Naive thymus-derived CD8-positive, alpha-beta T cell (primary cell): ENCODE measurements around the gene RHOD. TPM values are rescaled to one million over a fixed set of nuclear protein-coding genes. Genes with fewer than 3 reads are reported as not detected.
A peak's percentile ranks its signal among the peaks of the same experiment; 100 is the strongest.

ENCODE experiments used
- ATAC-seq, 2 donors: fragments of 150-1000 bp; cut with Tn5 transposase in 1 of 2; sonication (Bioruptor Pico), chemical (Tn5 transposase) in 1 of 2; 1 replicate in 1 of 2; 2 replicates in 1 of 2; pipeline ENCODE4 v1.10.0; 2021; ENCODE audit warnings: mild to moderate bottlenecking in 2 of 2, moderate library complexity in 2 of 2
- POLR2A ChIA-PET: fragments of 350-600 bp; sonication (Branson Sonifier 250); formaldehyde crosslinking; loops from one replicate; lab custom pipeline; 2021; ENCODE audit warnings: antibody characterized with exemption; lab: Charles Lee
- DNase-seq, 10 donors: peaks; one replicate each; pipeline versions ENCODE4 v3.0.0 to v3.0.0-alpha.2; 2020 to 2022
- H3K27ac Mint-ChIP-seq, 10 donors: one replicate each; pipeline ENCODE4 v1.8.0; 2020 to 2022; ENCODE audit warnings: mild to moderate bottlenecking in 10 of 10, mixed read lengths in 10 of 10, moderate library complexity in 4 of 10, inconsistent platforms in 1 of 10
- H3K27me3 Mint-ChIP-seq, 5 donors: one replicate each; pipeline ENCODE4 v1.8.0; 2021 to 2022; ENCODE audit warnings: mixed read lengths in 5 of 5
- H3K36me3 Mint-ChIP-seq, 3 donors: one replicate each; pipeline ENCODE4 v1.8.0; 2020 to 2022; ENCODE audit warnings: mixed read lengths in 3 of 3, mild to moderate bottlenecking in 2 of 3, inconsistent platforms in 1 of 3
- H3K4me1 Mint-ChIP-seq, 4 donors: one replicate each; pipeline ENCODE4 v1.8.0; 2021 to 2022; ENCODE audit warnings: mixed read lengths in 4 of 4
- H3K4me3 Mint-ChIP-seq, 10 donors: one replicate each; pipeline ENCODE4 v1.8.0; 2020 to 2022; ENCODE audit warnings: mild to moderate bottlenecking in 10 of 10, mixed read lengths in 10 of 10, moderate library complexity in 6 of 10, inconsistent platforms in 1 of 10
- H3K9me3 Mint-ChIP-seq, 9 donors: one replicate each; pipeline ENCODE4 v1.8.0; 2020 to 2022; ENCODE audit warnings: mixed read lengths in 9 of 9, mild to moderate bottlenecking in 3 of 9, inconsistent platforms in 1 of 9, moderate library complexity in 1 of 9
- polyA plus RNA-seq, 3 donors: library from polyadenylated mRNA; unstranded; fragments of 300-500 nt; fragmentation: Illumina TruSeq; gene quantifications; one replicate each; pipeline ENCODE4 v1.2.3, GENCODE V29; 2021
- total RNA-seq, 8 experiments: library from RNA in 2 of 8; stranded (reverse) in 2 of 8; gene quantifications; one replicate each; pipeline ENCODE4 v1.2.3 and lab custom pipeline; 2021 to 2026

RHOD gene, protein sequence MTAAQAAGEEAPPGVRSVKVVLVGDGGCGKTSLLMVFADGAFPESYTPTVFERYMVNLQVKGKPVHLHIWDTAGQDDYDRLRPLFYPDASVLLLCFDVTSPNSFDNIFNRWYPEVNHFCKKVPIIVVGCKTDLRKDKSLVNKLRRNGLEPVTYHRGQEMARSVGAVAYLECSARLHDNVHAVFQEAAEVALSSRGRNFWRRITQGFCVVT
- total RNA-seq = under 1 TPM in 1 of 2 experiments, not detected in 1; 0.99 TPM
- under 1 TPM in 2 of 3 donors, not detected in 1; 0.17 to 0.48 TPM for polyA plus RNA-seq
- 0 to 0.49 (median 0.14) reads per million in 6 experiments for total RNA-seq (lab: John Stamatoyannopoulos, UW)

DNA sequence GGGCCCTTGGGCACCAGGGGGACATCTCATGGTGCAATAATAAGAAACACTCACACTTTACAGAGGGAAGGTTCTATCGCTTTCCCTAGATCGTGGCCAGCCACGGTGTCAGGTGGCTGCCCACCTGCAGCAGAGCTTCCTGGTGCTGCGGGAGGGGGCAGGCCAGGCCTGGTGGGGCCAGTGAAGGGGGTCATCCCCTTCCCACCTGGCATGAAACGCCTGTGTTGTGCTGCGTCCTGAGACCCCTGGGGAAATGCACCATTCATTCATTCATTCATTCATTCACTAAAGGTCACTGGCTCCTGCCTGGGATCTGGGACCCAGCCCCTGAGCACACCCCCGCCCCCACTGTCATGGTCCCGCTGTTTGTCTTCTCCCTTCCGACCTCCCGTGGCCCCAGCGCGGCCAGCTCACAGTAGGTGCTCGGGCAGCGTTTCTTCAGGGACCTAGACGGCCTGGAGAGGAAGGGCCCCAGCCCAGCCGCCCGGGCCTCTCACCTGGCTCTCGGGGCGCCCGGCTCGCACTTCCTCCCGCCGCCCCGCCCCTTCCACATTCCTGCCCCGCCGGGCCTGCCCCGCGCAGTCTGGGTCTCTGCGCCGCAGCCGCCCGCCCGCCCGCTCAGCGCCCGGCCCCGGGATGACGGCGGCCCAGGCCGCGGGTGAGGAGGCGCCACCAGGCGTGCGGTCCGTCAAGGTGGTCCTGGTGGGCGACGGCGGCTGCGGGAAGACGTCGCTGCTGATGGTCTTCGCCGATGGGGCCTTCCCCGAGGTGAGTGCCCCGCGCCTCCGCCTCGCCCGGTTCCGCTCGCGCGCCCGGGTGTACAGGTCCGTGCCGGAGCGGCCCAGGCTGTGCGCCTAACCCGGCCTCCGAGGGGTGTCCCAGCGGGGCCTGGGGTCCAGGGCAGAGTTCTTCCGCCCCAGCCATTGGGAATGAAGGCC, at the start of gene RHOD:
Gene RHOD (plus strand): TSS at position 581 of the 938 bp plus-strand sequence. CDS start 56 bp downstream, at position 637.
- POLR2A ChIA-PET = no interaction called here
- no peaks in the 10 kb centered on the region for H3K9me3 Mint-ChIP-seq
- peaks cover 5 to 22% (median 12%) of the 10 kb centered on the region in 4 donors for H3K4me1 Mint-ChIP-seq
- DNase-seq (peak in 7 of 10 donors; percentile 7 to 35 (median 28)), ATAC-seq (peak; percentile 80 to 89)
- peak within 1 kb of the TSS; percentile 59 to 83 (median 74) for H3K4me3 Mint-ChIP-seq
- no peaks in the 10 kb centered on the region for H3K36me3 Mint-ChIP-seq
- H3K27me3 Mint-ChIP-seq = peaks cover 3 to 20% (median 5%) of the 10 kb centered on the region in 5 donors
- peak within 1 kb of the TSS in 1 of 10 donors; percentile 44 for H3K27ac Mint-ChIP-seq

DNA sequence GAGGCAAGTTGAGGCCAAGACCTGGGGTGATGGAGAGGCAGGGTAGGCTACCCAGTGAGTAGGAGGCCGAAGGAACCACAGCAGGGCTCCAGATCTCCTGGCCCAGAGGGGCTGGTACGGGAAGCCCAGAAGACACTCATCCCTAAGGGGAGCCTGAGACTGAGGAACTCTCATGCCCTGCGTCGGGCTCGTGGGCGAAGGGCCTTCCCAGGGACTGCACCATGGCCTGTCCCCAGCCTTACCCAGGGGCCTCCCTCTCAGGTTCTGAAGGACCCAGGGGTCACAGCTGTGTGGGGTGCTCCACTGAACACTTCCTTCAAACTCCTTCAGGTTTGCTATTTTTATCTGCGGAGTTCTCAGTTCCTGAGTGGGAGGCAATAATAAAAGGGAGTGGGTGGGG, 49.5 kb upstream of the RHOD start:
- POLR2A ChIA-PET = no interaction called here
- no peak for ATAC-seq
- no peak for DNase-seq
- Mint-ChIP-seq H3K4me3 (no peak overlapping the region), H3K4me1 (peaks cover 0 to 8% (median 7%) of the 10 kb centered on the region in 4 donors), H3K27ac (peak overlapping the region in 1 of 10 donors; percentile 87), H3K36me3 (no peaks in the 10 kb centered on the region), H3K9me3 (no peaks in the 10 kb centered on the region), H3K27me3 (peaks cover 0 to 1% (median 0%) of the 10 kb centered on the region in 5 donors)

DNA sequence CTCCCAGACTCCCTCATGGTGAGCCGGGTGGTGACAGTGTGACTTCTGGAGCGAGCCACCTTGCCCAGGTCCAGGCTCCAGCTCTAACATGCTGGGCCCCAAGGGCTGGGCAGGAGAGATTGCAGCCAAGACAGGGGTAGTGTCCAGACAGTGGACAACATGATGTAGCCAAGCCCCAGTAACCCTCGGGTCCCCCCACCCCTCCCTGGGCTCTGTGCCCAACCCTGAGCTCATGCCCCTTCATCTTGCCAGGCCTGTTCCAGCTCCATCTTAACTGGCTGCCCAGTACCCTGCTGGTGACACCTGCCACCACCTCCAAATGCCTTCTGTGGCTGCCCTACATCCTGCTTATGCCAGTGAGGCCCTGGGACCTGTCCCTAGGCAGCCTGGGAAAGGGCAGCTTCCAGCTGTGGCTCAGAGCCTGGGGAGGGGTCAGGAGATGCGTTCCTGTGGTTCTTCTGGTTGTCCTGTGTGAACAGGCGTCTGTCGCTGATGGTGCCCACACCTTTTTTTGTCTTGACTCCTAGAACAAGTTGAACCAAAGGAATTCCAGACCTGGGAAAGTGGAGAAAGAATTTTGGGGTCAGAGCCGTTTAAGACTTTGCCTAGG, 46.2 kb upstream of the RHOD start:
- peaks cover 0 to 8% (median 7%) of the 10 kb centered on the region in 4 donors for H3K4me1 Mint-ChIP-seq
- H3K27me3 Mint-ChIP-seq = peaks cover 2 to 29% (median 8%) of the 10 kb centered on the region in 5 donors
- no peak for ATAC-seq
- no peak overlapping the region for H3K4me3 Mint-ChIP-seq
- H3K9me3 Mint-ChIP-seq = no peaks in the 10 kb centered on the region
- POLR2A ChIA-PET = no interaction called here
- no peak overlapping the region for H3K27ac Mint-ChIP-seq
- no peaks in the 10 kb centered on the region for H3K36me3 Mint-ChIP-seq
- DNase-seq = no peak

DNA sequence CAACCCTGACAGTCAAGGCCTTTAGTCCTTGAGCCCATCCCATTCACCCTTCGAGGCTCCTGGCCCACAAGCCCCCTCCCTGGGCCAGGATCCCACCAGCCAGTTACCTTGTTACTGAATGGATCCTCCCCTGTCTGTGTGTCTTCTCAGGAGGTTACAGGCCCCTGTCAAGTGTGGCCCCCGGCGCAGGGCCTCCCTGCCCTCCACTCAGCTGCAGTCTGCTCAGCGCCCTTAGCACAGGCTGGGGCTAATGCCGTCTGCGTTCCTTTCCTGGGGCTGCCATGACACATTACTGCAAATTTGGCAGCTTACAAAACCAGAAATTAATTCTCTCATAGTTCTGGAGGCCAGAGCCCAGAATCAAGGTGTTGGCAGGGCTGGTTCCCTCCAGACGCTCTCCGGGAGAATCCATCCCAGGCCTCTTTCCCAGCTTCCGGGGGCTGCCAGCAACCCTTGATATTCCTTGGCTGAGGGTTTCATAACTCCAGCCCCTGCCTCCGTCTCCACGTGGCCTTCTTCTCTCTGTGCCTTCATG, 43.1 kb upstream of the RHOD start:
- Mint-ChIP-seq H3K27me3 (peaks cover 4 to 35% (median 17%) of the 10 kb centered on the region in 5 donors), H3K27ac (peak overlapping the region in 1 of 10 donors; percentile 41), H3K4me3 (no peak overlapping the region), H3K9me3 (peaks cover 0 to under 1% (median 0%) of the 10 kb centered on the region in 9 donors), H3K4me1 (peaks cover 0 to 5% (median 0%) of the 10 kb centered on the region in 4 donors), H3K36me3 (peaks cover 0 to 1% (median 0%) of the 10 kb centered on the region in 3 donors)
- DNase-seq (no peak), ATAC-seq (no peak)
- POLR2A ChIA-PET = no interaction called here

DNA sequence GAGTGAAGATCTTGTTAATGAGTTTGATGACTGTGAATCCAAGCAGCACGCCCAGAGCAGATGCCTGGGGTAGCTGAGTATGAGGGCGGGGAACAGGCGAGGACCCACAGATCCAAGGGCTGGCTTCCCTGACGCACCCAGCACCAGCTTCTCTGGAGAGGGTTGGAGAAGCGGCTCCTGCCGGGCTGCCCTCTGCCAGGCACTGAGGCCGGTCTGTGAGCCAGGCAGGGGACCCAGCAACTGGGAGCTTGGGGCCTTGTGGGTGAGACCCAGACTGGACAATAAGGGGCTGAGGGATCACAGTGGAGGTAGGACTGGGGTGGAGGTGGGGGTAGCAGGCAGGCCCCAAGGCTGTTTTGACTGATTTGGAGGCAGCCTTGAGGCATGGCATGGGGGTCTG, 42.3 kb upstream of the RHOD start:
- DNase-seq (no peak), ATAC-seq (no peak)
- no peak overlapping the region for H3K4me3 Mint-ChIP-seq
- H3K9me3 Mint-ChIP-seq = peaks cover 0 to 6% (median 2%) of the 10 kb centered on the region in 9 donors
- H3K4me1 Mint-ChIP-seq = peaks cover 0 to 5% (median 0%) of the 10 kb centered on the region in 4 donors
- POLR2A ChIA-PET = no interaction called here
- H3K27ac Mint-ChIP-seq = no peak overlapping the region
- peaks cover 0 to 5% (median 2%) of the 10 kb centered on the region in 3 donors for H3K36me3 Mint-ChIP-seq
- peaks cover 6 to 40% (median 17%) of the 10 kb centered on the region in 5 donors for H3K27me3 Mint-ChIP-seq

DNA sequence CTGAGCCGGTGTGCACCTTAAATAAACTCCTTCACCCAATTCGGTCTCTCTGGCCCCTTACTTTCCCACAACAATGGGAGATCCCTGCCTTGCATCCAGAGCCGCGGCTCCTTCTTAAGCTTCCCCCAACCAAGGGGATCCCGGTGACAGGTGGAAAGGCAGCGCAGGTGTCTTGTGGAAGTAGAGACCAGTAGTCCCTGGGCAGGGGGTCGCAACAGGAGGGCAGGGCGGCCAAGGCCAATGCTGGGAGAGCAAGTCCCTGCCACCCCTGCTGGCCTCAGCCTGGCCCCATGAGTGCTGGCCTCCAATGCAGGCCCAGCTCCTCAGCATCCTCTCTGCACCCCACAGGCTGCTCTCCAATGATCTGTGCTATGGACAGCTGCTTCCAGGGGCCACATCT, 41.6 kb upstream of the RHOD start:
- ATAC-seq (no peak), DNase-seq (no peak)
- Mint-ChIP-seq H3K4me1 (peaks cover 0 to 2% (median 0%) of the 10 kb centered on the region in 4 donors), H3K9me3 (peaks cover 0 to 6% (median 2%) of the 10 kb centered on the region in 9 donors), H3K4me3 (no peak overlapping the region), H3K36me3 (peaks cover 0 to 5% (median 2%) of the 10 kb centered on the region in 3 donors), H3K27ac (no peak overlapping the region), H3K27me3 (peaks cover 6 to 44% (median 17%) of the 10 kb centered on the region in 5 donors)
- POLR2A ChIA-PET = no interaction called here

DNA sequence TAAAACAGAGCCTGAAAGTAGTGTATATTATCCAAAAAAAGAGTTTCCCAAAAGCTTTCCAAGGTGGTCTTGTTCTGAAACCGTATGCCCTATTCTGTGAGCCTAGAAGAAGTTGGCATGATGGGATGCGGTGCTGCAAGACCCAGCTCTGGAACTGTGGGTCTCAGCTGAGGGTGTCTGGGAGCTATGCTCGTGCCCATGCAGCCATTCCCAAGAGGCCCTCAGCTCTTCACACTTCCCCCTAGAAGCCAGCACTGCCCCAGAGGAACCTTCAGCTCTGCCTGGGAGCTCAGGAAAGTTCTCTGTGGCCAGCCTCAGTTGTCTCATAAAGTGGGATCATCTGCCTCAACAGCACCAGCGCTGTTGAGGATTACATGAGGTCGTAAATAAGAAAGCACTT, 40.1 kb upstream of the RHOD start:
- H3K36me3 Mint-ChIP-seq = peaks cover 0 to 5% (median 2%) of the 10 kb centered on the region in 3 donors
- no peak overlapping the region for H3K4me3 Mint-ChIP-seq
- H3K27me3 Mint-ChIP-seq = peaks cover 6 to 57% (median 23%) of the 10 kb centered on the region in 5 donors
- peaks cover 0 to 6% (median 2%) of the 10 kb centered on the region in 9 donors for H3K9me3 Mint-ChIP-seq
- POLR2A ChIA-PET = no interaction called here
- ATAC-seq = no peak
- H3K4me1 Mint-ChIP-seq = peaks cover 0 to 4% (median under 1%) of the 10 kb centered on the region in 4 donors
- no peak for DNase-seq
- H3K27ac Mint-ChIP-seq = no peak overlapping the region

DNA sequence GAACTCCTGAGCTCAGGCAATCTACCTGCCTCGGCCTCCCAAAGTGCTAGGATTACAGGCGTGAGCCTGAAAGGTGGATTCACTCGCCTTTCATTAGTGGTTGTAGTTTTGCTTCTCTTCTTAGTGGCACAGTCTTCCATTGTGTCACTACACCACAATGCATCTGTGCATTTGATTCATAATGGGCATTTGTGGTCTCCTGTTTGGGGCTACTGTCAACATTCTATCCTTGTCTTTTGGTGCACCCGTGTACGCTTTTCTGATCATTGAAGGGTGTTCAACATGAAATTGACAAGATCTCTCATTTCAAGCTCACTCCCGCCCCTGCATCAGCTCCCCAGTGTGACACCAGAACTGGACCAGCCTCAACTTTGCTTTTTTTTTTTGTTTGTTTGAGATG, 35.7 kb upstream of the RHOD start:
- H3K36me3 Mint-ChIP-seq = peaks cover 0 to 5% (median 2%) of the 10 kb centered on the region in 3 donors
- no peak for ATAC-seq
- no peak for DNase-seq
- peak overlapping the region in 1 of 10 donors; percentile 8 for H3K4me3 Mint-ChIP-seq
- peaks cover 0 to 6% (median 2%) of the 10 kb centered on the region in 9 donors for H3K9me3 Mint-ChIP-seq
- H3K4me1 Mint-ChIP-seq = peaks cover 11 to 32% (median 30%) of the 10 kb centered on the region in 4 donors
- peak overlapping the region in 1 of 10 donors; percentile 25 for H3K27ac Mint-ChIP-seq
- POLR2A ChIA-PET = no interaction called here
- H3K27me3 Mint-ChIP-seq = peaks cover 12 to 60% (median 29%) of the 10 kb centered on the region in 5 donors

DNA sequence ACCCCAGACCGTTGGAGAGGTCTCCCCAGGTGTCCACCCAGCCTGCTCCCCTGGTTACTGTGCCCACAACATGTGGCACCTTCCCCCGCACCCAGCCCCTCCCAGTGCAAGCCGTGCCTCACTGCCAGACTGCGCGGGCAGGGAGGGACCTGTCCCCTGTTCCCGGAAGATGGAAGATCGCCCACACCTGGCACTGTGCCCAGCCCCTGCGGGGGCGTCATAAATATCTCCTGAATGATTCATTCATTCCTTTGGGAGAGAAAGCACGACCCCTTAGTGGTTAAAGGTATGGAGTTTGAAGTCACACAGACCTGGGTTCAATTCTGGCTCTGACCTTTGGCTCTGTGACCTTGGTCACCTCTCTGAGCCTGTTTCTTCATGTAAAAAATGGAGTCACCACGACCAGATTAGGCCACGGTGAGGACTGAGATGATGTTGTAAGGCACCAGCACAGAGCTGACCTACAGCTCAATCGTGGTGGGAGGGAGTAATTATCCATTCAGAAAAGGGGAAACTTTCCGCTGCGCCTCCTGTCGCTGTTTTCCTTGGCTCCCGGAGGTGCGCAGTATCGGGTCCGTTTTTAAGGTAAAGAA, 34.2 kb upstream of the RHOD start:
- Mint-ChIP-seq H3K9me3 (peaks cover 0 to 6% (median 2%) of the 10 kb centered on the region in 9 donors), H3K4me1 (peaks cover 11 to 32% (median 30%) of the 10 kb centered on the region in 4 donors), H3K4me3 (peak overlapping the region; percentile 38 to 83 (median 70)), H3K36me3 (peaks cover 0 to 5% (median 2%) of the 10 kb centered on the region in 3 donors), H3K27ac (no peak overlapping the region), H3K27me3 (peaks cover 10 to 60% (median 29%) of the 10 kb centered on the region in 5 donors)
- ATAC-seq = no peak
- DNase-seq = no peak
- POLR2A ChIA-PET = no interaction called here

DNA sequence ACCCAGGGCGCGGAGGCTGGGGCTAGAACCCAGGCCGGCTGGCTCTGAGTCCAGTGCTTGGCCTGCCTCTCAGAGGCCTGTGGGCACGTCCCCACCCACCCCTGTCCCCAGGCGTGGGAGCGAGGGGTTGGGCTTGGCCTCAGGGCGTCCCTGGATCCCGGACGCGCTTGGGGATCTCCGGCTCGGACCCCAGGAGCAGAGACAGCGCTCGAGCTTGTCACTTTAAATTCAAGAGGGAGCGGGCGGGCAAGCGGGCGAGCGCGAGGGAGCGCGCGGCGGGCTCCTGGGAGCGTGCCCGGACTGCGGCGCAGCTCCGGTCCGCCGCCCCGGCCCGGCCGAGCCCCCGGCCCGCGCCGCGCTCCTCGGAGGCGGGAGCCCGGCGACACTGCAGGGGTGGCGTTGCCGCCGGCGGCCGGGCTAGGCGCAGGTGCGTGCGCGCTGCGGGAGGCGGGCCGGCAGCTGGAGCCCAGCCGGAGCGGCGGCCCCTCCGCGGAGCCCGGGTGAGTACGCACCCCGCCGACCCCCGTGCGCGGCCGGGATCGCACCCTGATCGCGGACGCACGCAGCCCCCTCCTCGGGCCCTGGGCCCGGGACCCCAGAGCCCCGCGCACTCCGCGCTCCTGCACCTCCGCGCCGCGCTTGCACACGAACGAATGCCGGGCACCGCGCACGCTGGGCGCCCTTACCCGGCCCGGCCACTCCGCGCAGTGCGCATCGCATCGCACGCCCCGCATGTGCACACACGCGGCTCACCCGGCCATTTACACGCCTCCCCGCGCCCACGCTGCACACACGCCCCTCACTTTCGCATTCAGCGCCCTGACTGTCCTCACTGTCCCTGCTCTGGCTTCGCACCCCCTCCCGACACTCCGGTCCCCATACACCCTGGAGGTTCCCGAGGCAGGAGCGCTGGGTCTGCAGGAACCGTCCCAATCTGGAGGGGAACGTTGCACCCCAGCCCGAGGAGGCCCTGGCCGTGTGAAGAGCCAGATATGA, 33.4 kb upstream of the RHOD start, which contains the start of gene SYT12:
Gene SYT12 (plus strand): TSS at position 174 of the 996 bp plus-strand sequence. CDS start 7,011 bp downstream, outside the sequence.
- H3K9me3 Mint-ChIP-seq = peaks cover 0 to 6% (median 2%) of the 10 kb centered on the region in 9 donors
- peak; percentile 43 to 52 for ATAC-seq
- POLR2A ChIA-PET = no interaction called here
- H3K27ac Mint-ChIP-seq = peak within 1 kb of the TSS in 4 of 10 donors; percentile 20 to 77 (median 46)
- H3K27me3 Mint-ChIP-seq = peaks cover 10 to 60% (median 31%) of the 10 kb centered on the region in 5 donors
- H3K4me1 Mint-ChIP-seq = peaks cover 11 to 32% (median 30%) of the 10 kb centered on the region in 4 donors
- H3K4me3 Mint-ChIP-seq = peak within 1 kb of the TSS; percentile 63 to 89 (median 84)
- DNase-seq = no peak
- peaks cover 0 to 5% (median 2%) of the 10 kb centered on the region in 3 donors for H3K36me3 Mint-ChIP-seq
